GM21526 (cell line): Measurements from ENCODE around the gene ADM.

ENCODE experiments used
- ATAC-seq: cut with Tn5 transposase; IDR thresholded peaks from one replicate; pipeline ENCODE4 v1.9.1; 2021; ENCODE audit warnings: moderate library complexity; ENCODE audit not compliant: unreplicated experiment, low FRiP score

Gene ADM

DNA sequence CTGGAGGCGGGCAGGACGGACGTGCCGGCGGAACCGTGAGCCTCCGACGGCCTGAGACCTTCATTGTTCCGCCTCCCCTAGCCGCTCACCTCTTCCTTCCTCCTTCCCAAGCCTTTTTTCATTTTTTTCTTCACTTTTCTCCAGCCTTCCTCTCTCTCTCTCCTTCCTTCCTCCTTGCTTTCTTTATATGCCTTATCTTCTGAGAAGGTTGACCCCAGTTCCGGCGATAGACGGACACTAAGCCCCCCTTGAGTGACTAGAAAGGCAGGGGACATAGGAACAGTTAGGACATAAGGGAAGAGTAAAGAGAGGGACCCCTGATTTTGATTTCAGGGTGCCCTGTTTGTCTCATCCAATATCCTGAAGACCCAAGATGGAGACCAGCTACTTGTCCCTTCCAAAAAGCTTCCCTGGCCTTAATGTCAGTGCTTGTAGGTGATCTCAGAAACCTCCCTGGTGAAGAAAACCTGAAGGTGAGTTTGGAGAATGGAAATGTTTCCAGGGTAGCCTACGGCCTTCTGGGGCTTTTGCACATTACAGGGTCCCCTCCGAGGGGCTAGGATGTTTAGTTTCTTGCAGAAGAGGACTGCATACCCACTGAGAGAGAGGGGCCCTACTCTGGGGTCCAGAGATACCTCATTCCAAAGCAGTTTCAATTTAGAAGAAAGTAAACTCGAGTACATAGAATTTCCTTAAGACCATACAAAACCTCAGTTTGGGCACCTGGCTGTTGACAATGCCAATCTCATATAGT, 3.5 kb downstream of the ADM start:
- no peak for ATAC-seq

DNA sequence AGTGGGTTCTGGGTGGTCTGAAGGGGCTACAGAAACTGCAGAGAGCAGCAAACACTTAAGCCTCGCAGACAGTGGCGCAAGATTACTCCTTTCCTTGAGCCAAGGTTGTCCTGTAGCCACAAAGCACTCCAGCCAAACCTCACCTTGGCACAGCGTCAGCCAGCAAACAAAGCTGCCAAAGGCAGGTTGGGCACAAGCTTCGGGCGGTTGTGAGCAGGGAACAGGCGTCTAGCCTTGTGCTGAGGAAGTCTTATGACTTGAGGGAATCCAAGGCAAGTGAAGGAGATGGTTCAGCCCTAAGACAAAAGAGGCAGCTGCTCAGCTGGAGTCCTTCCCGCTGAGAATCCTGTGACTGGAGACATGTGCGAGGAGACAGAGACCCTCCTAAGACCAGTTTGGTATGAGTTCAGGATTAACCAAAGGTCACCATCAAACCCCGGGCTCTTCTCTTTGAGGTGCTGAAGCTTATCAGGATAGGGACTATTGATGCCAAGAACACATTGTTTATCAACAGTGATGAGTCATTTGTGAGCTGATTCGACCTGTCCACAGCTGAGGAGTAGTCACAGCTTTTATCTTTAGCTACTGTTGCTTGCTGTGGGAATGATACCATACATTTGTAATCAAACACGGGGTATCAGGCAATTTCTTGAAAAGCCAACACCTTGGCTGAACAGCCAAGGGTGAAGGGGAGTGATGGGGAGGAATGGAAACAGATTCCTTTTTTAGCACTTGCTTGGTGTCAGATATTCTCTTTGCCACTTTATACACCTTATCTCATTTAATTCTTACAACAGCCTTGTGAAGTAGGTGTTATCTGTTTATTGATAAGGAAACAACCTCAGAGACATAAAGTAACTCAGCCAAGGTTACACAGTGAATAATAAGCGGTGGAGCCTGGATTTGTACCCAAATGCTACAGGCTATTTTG, 4.6 kb downstream of the ADM start:
- no peak for ATAC-seq

GRCh38 chr11:10310301-10310841, 5.5 kb downstream of the ADM start:
- no peak for ATAC-seq

DNA sequence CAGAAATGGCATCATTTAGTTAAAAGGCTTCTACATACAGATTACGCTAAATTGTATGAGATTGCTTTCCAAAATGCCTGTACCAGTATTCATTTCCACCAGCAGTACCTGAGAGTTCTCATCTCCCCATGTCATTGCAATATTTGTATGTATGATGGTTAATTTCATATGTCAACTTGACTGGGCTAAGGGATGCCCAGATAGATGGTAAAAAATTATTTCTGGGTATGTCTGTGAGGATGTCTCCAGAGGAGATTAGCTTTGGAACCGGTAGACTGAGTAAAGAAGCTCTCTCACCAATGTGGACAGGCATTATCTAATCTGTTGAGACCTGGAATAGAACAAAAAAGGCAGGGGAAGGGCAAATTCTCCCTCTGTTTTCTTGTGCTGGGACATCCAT, 6.9 kb downstream of the ADM start:
- ATAC-seq = no peak

GRCh38 chr11:10314199-10315072, 9.6 kb downstream of the ADM start:
- peak; percentile 72 for ATAC-seq

DNA sequence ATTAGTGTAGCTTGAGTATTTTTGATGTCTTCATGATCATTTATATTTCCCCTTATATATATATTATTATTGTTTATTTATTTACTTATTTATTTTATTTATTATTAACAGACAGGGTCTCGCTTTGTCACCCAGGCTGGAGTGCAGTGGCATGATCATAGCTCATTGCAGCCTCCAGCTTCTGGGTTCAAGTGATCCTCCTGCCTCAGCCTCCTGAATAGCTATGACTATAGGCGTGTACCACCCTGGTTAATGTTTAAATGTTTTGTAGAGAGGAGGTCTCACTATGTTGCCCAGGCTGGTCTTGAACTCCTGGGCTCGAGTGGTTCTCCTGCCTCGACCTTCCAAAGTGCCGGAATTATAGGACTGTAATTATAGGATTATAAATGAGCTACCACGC, 10.2 kb downstream of the ADM start:
- no peak for ATAC-seq

DNA sequence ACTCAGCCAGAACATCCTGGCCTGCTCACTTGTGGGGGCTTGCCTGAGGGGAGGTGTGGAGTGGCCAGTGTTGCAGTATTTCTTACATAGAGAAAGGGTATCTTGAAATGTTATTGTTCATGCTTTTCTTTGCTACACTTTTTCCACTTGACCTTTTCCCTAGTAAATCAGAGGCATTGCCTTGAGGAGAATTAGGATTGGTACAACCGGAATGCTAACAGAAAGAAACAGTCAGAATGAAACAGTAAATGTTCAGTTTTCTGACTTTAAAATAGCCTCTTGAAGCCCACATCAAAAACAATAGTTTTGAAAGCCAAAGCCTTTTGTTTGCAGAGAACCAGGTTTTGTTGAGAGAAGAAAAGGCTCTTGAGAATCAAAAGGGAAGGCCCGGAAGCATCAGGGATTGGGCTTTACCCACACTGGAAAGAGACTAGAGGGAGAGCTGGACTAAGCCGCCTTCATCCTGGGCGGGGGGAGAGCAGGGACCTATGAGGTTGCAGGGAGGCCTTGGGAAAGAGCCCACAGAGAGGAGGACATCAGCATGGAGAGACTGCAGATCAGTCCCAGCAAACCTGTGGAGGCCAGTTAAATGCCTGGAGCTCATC, 12.4 kb downstream of the ADM start:
- ATAC-seq = peak; percentile 3

- peak; percentile 43 for ATAC-seq
These were observed 13.1 kb downstream of the ADM start for GRCh38 chr11:10317776-10318526.

- no peak for ATAC-seq
These were observed 13.6 kb downstream of the ADM start for GRCh38 chr11:10318527-10318802.

GRCh38 chr11:10319702-10320558, 15.1 kb downstream of the ADM start:
- no peak for ATAC-seq

DNA sequence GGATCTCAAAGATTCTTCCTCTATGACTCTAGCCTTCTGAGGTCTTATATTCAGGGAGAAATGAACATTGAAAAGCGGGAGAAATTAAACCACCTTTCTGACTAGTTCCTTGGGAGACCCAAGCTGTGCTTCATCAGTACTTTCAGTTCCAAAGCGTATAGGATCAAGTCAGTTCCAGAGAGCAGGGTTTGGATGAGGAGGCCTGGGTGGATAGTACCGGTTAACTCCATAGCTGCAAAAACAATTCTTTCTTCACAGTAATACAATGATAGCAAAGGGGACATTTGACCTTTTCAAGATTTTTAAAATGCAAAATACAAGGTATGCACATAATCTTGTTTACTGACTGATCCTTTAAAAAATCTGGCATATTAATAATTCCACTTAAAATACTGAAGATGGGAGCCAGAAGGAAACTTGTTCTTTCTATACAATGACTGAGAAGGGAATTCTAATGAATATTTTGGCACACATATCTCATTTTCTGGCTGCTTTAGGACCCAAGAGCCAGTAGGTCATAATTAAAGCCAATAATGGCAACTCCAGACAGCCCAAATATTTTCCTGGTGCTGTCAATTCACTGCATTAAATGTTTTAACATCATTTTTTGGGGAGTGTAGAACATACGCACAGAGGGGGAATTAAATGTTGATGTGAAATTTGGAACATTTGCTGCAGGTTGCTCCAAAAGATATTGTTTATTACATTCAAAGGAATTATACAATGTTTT, 16.0 kb downstream of the ADM start:
- no peak for ATAC-seq

GRCh38 chr11:10322401-10322800, 17.5 kb downstream of the ADM start:
- ATAC-seq = no peak

DNA sequence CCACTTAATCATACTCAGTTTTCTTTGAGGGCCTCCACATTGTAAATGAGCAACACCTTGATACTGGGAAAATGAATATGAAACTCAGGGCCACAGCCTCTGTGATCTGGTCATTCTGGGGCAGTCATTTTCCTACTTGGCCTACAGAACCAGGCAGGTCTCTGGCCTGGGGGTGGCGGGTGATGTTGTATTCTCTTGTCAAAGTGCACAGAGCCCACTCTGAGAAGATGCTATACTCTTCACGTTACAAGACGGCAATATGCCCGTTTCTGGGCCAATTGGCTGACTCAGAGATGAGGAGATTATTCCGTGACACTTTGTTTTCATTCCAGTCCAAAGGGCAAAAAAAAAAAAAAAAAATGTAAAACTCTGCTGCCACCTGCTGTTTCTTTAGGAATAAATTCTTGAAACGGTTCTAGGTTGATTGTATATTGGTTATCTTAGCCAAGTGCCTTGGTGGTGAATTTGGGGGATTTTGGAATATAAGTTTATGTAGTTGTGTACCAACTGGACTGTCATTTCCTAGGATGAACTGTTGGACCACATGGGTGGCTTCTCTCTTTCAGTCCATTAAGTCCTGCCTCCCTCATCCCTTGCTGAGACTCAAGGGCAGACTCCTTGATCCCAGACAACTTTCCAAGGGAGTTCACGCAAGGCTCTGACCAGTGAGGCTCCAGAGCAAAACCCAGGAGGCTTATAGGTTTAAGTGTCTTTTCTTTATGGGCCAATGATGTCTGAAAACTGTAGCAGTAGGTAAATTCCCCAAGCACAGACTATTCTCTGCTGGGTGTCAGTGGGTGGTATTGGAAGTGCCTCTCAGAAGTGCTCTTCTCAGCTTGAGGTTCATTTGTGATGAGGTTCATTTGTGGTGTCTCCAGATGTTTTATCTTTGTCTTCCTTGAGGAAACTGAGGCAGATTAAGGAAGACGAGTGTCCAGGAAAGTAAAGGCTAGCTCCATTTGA, 18.2 kb downstream of the ADM start:
- peak; percentile 54 for ATAC-seq

- ATAC-seq = no peak
These were observed 18.9 kb downstream of the ADM start for GRCh38 chr11:10323793-10324170.

GRCh38 chr11:10324474-10324873, 19.6 kb downstream of the ADM start:
- ATAC-seq = no peak

GRCh38 chr11:10325277-10326011, 20.6 kb downstream of the ADM start:
- ATAC-seq = no peak
